ENCODE results near the gene CNTNAP1.
A peak's percentile ranks its signal among the peaks of the same experiment; 100 is the strongest.

The CNTNAP1 gene

DNA sequence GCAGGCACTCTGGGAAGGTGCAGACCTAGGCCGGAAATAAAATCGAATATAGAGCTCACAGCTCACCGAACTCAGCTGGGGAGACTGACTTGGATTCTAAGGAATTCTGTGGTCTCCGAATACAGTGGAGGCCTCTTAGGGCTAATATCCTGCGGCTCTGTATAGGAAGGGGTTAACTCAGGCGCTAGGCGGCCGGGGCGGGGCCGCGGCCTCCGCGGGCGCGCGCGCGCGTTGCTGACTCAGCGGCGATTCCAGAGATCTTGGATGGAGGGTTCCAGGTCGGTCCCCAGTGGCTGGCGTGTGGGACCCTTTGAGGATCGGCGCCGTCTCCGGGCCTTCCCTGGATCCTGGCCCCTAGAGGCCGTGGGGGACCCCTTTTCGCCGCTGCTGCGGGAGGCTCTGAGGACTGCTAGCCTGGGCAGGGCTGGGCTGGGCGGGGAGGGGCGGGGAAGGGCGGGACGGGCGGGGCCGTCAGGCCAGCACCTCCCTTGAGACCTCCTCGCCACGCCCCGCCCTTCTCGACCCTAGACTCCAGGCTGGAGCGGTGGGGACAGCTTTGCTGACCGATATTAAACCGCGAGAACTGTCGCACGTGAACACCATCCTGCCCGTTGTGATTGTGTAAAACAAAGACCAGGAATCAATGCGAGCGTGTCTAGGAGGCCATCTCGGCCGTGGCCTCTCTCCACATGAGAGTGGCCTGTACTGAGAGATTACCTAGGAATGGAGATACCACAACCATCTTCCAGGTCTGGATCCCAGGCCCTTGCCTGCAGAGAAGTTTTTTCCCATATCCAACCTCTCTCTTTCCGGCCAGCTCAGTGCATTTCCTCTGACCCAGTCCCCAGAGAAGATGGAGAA lies 4.2 kb upstream of the CNTNAP1 start:
- H3K27ac ChIP-seq = peak overlapping the region; percentile 99
- TF ChIP-seq, protein P1, sequence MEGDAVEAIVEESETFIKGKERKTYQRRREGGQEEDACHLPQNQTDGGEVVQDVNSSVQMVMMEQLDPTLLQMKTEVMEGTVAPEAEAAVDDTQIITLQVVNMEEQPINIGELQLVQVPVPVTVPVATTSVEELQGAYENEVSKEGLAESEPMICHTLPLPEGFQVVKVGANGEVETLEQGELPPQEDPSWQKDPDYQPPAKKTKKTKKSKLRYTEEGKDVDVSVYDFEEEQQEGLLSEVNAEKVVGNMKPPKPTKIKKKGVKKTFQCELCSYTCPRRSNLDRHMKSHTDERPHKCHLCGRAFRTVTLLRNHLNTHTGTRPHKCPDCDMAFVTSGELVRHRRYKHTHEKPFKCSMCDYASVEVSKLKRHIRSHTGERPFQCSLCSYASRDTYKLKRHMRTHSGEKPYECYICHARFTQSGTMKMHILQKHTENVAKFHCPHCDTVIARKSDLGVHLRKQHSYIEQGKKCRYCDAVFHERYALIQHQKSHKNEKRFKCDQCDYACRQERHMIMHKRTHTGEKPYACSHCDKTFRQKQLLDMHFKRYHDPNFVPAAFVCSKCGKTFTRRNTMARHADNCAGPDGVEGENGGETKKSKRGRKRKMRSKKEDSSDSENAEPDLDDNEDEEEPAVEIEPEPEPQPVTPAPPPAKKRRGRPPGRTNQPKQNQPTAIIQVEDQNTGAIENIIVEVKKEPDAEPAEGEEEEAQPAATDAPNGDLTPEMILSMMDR (IDR thresholded peaks at IDR 0.05) = no peak
- no peak for TF ChIP-seq ZFX (IDR thresholded peaks at IDR 0.05; ENCODE audit: borderline replicate concordance)

DNA sequence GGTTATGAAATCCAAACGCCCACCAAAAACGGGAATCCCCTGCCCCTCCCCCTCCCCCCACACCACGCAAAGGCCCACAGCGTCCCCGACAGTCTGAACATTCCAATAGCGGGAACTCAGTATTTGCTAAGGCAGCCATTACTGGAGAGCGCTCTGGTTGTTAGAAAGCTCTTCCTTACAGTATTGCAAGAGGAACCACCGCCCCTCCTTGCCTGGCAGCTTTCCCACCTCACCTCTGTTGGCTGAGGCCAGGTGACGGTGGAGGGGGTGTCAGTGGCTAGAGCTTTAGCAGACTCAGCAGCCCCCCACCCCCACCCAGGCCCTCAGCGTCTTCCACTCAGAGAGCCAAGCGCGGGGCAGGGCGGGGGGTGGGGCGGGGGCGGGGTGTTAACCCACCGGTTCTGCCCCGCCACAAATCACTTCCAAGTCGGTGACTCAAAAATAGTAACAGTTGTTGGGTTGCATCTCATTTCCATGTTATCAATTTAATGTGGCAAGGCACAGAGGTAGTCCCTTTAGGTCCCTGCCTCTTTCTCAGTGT lies 3.3 kb upstream of the CNTNAP1 start:
- TF ChIP-seq, protein P1 (IDR thresholded peaks at IDR 0.05) = no peak
- no peak for TF ChIP-seq ZFX (IDR thresholded peaks at IDR 0.05; ENCODE audit: borderline replicate concordance)
- peak overlapping the region; percentile 99 for H3K27ac ChIP-seq

DNA sequence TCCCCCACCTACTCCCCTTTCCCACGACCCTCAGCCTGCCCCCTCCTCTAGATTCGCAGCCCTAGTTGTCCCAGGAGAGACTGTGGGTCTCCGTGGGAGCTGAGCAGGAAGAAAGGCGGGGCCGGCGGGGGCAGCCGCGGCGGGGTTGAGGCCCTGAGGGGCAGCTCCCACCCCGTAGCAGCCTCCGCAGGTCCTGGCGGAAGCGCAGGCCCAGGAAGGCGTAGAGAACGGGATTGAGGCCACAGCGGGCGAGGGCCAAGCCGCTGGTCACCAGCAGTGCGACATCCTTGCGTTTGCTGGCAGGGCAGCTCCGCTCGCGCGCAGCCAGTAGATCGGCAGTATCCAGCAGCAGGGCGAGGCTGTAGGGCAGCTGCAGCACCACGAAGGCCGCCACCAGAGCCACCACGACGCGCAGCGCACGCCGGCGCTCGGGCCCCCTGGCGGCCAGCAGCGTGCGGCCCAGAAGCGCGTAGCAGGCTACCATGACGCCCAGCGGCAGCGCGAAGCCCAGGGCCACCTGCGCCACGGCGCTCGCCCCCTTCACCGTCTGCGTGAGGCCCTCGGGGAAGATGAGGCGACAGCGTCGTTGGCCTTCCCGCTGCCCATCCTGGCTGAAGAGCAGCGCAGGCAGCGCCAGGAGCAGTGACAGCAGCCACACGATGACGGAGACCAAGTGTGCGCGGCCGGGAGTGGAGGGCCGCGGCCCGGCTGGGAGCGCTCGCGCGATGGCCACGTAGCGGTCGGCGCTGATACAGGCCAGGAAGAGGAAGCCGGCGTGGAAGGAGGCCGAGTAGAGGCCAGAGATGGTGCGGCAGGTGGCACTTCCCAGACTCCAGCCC lies 2.6 kb upstream of the CNTNAP1 start:
- H3K27ac ChIP-seq = peak overlapping the region; percentile 99
- TF ChIP-seq, protein P1 (IDR thresholded peaks at IDR 0.05) = peak; percentile 92
- TF ChIP-seq ZFX (IDR thresholded peaks at IDR 0.05; ENCODE audit: borderline replicate concordance) = 0 out of 2 replicates have a peak, but pooled peaks have one; percentile 62

DNA sequence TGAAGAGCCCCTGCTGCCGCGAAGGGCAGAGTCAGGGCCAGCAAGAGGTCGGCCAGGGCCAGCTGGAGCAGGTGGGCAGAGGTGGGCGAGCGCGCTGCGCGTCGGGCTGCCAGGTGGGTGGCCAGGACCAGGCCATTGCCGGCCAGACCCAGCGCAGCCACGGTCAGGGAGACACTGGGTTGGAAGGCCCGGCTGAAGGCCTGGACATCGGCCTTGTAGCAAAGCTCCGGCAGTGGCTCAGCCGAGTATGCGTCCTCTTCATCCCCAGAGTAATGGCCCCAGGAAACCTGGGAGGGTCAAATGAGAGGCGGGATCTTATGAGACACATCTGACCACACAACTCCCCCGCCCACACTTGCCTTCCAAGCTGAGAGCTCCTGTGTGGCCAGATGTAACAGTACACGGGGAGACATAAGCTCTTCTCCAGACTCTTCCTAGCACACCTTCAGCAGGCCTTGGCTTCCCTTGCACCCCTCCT lies 2.0 kb upstream of the CNTNAP1 start:
- TF ChIP-seq, protein P1 (IDR thresholded peaks at IDR 0.05) = no peak
- TF ChIP-seq ZFX (IDR thresholded peaks at IDR 0.05; ENCODE audit: borderline replicate concordance) = no peak
- H3K27ac ChIP-seq = peak overlapping the region; percentile 99

DNA sequence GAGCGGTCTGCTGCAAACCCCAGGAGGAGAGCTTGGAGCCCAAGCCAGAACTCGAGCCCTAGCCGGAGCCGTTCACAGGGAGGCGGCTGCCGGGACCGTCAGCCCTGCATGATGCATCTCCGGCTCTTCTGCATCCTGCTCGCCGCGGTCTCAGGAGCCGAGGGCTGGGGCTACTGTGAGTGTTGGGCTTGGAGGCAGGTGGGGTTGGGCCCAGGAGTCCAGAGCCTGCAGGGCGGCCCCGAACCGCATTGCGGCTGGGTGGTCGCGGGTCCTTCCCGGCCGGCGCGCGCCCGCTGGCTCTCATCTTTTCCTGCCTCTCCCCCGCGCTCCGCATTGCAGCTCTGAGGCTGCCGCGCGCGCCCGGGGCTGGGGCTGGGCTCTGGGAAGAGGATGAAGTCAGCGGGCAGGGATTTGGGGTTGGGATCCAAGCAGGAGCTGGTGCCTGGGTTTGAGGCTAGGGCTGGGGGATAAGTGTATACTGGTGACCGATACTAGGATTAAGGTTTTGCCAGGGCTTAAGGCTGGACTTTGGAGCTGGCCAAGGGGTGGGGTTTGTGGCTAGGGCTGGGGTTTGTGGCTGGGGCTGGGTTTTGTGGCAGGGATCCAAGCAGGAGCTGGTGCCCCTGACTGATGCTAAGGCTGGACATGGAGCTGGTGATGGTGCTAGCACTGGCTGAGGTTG lies 532 bp downstream of the CNTNAP1 start:
- no peak for TF ChIP-seq ZFX (IDR thresholded peaks at IDR 0.05; ENCODE audit: borderline replicate concordance)
- TF ChIP-seq, protein P1 (IDR thresholded peaks at IDR 0.05) = no peak
- peak overlapping the region; percentile 57 for H3K27ac ChIP-seq

DNA sequence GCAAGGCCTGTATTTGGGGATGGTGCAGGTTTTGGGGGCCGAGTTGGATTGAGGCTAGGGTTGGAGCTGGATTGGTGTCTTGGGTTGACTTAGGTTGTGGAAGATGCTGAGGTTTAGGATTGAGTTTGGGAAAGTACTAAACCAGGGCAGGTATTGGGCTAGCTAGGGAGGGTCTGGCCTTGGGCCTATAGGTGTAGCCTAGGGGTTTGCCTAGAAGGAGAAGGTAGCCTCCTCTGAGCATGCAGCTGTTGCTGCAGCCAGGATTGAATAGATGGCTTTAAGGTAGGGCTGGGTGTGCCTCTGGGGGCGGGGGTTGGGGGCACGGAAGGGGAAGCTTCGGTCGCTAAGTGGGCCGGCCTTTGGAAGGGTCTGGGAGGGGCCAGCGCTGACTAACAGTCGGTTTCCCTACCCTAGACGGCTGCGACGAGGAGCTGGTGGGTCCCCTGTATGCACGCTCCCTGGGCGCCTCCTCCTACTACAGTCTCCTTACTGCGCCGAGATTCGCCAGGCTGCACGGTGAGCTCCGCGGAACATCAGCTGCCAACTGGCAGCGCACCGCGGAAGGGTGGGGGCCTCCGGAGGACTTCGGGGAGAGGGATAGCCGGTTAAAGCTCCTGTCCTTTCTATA lies 1.2 kb downstream of the CNTNAP1 start:
- H3K27ac ChIP-seq = peak overlapping the region; percentile 57
- TF ChIP-seq, protein P1 (IDR thresholded peaks at IDR 0.05) = no peak
- TF ChIP-seq ZFX (IDR thresholded peaks at IDR 0.05; ENCODE audit: borderline replicate concordance) = no peak

Measured in 22Rv1 (cell line).